SK-N-SH (cell line): Measurements from ENCODE around the gene M6PR. TPM values are rescaled to one million over a fixed set of nuclear protein-coding genes. Genes with fewer than 3 reads are reported as not detected.

Source experiments
- CTCF ChIA-PET: fragments of 300-600, 350-600 bp; formaldehyde crosslinking; extraction: SDS; loops from one replicate; lab custom pipeline; 2021; lab: Yijun Ruan, JAX
- POLR2A ChIA-PET: fragments of 350-600 bp; sonication (Branson Sonifier 250); formaldehyde crosslinking; extraction: SDS; loops from one replicate; lab custom pipeline; 2020; ENCODE audit warnings: antibody characterized with exemption, inconsistent platforms; lab: Yijun Ruan, JAX
- DNase-seq: peaks from one replicate; pipeline ENCODE4 v3.0.0; 2012
- H2AFZ ChIP-seq: fragments of 200-600 bp; sonication (generic); 2 replicates; pipeline ENCODE4 v1.8.1; 2016; ENCODE audit warnings: antibody characterized with exemption, mild to moderate bottlenecking, low read depth
- H3F3A ChIP-seq: fragments of 200-600 bp; sonication (generic); replicated peaks from 2 replicates; pipeline ENCODE3; 2016; ENCODE audit warnings: antibody characterized with exemption, mild to moderate bottlenecking; ENCODE audit not compliant: insufficient read depth
- H3K27ac ChIP-seq, 2 experiments: fragments of 200-500 bp in 1 of 2; fragments of 200-600 bp in 1 of 2; sonication (Bioruptor generic) in 1 of 2; sonication (generic), shearing (Covaris generic) in 1 of 2; 2 replicates each; pipeline versions ENCODE4 v1.5.1 to v1.6.1; 2014 to 2016; ENCODE audit warnings: low read depth in 2 of 2, inconsistent platforms in 1 of 2, low read length in 1 of 2, mild to moderate bottlenecking in 1 of 2, mixed read lengths in 1 of 2
- H3K27me3 ChIP-seq: fragments of 200-600 bp; sonication (generic), shearing (Covaris generic); 2 replicates; pipeline ENCODE4 v1.6.1; 2016; ENCODE audit warnings: mixed run types; ENCODE audit not compliant: insufficient read depth
- H3K36me3 ChIP-seq, 2 experiments: fragments of 200-500 bp in 1 of 2; fragments of 200-600 bp in 1 of 2; sonication (Bioruptor generic) in 1 of 2; sonication (generic) in 1 of 2; replicated peaks in 1 of 2; 2 replicates each; pipeline versions ENCODE3 to v1.5.1; 2014 to 2016; ENCODE audit warnings: low read length in 1 of 2, mild to moderate bottlenecking in 1 of 2; ENCODE audit not compliant: insufficient read depth in 2 of 2, control insufficient read depth in 1 of 2
- H3K4me1 ChIP-seq, 2 experiments: fragments of 200-500 bp in 1 of 2; fragments of 200-600 bp in 1 of 2; sonication (Bioruptor generic) in 1 of 2; sonication (generic), shearing (Covaris generic) in 1 of 2; 2 replicates each; pipeline versions ENCODE4 v1.5.1 to v1.6.1; 2014 to 2016; ENCODE audit warnings: low read depth in 1 of 2, low read length in 1 of 2, mixed run types in 1 of 2; ENCODE audit not compliant: insufficient read depth in 2 of 2, control insufficient read depth in 1 of 2
- H3K4me2 ChIP-seq: fragments of 200-600 bp; sonication (generic), shearing (Covaris generic); 2 replicates; pipeline ENCODE4 v1.6.1; 2017; ENCODE audit warnings: mixed run types
- H3K4me3 ChIP-seq, 2 experiments: fragments of 200-500 bp in 1 of 2; fragments of 200-600 bp in 1 of 2; sonication (Bioruptor generic) in 1 of 2; sonication (generic), shearing (Covaris generic) in 1 of 2; 2 replicates each; pipeline versions ENCODE4 v1.5.1 to v1.8.1; 2014 to 2016; ENCODE audit warnings: low read depth in 2 of 2, inconsistent platforms in 1 of 2, low read length in 1 of 2, mild to moderate bottlenecking in 1 of 2, mixed read lengths in 1 of 2, moderate library complexity in 1 of 2
- H3K79me2 ChIP-seq: fragments of 200-600 bp; sonication (generic); 2 replicates; pipeline ENCODE4 v1.8.1; 2017; ENCODE audit warnings: mild to moderate bottlenecking; ENCODE audit not compliant: insufficient read depth
- H3K9ac ChIP-seq: fragments of 200-600 bp; sonication (generic); 2 replicates; pipeline ENCODE4 v1.6.1; 2017; ENCODE audit warnings: mixed run types
- H3K9me2 ChIP-seq: fragments of 200-600 bp; sonication (generic); 2 replicates; pipeline ENCODE4 v1.6.1; 2017; ENCODE audit warnings: mixed run types
- H3K9me3 ChIP-seq: fragments of 200-600 bp; sonication (generic); 2 replicates; pipeline ENCODE4 v1.6.1; 2017; ENCODE audit warnings: mixed run types, mild to moderate bottlenecking, moderate library complexity
- H4K20me1 ChIP-seq: fragments of 200-600 bp; sonication (generic); 2 replicates; pipeline ENCODE4 v1.6.1; 2017; ENCODE audit warnings: mild to moderate bottlenecking, mixed run types; ENCODE audit not compliant: insufficient read depth
- CHD2 ChIP-seq: fragments of 150-350 bp; IDR thresholded peaks from 2 replicates; pipeline ENCODE4 v1.6.1; 2018; ENCODE audit warnings: low read length; ENCODE audit not compliant: partially characterized antibody
- FOSL2 ChIP-seq: IDR thresholded peaks from 2 replicates; pipeline ENCODE4 v1.4.0; 2012; ENCODE audit warnings: low read depth, mild to moderate bottlenecking, moderate library complexity, borderline replicate concordance
- FOXJ3 ChIP-seq: sonication (generic); formaldehyde crosslinking; IDR thresholded peaks from 2 replicates; pipeline ENCODE4 v1.5.1; 2020; ENCODE audit warnings: mild to moderate bottlenecking, missing genetic modification reagents
- FOXM1 ChIP-seq: IDR thresholded peaks from 2 replicates; pipeline ENCODE4 v1.4.0; 2012; ENCODE audit warnings: low read depth, mild to moderate bottlenecking
- GABPA ChIP-seq: IDR thresholded peaks from 2 replicates; pipeline ENCODE4 v1.4.0; 2012; ENCODE audit warnings: low read depth, mild to moderate bottlenecking
- MEF2A ChIP-seq: IDR thresholded peaks from 2 replicates; pipeline ENCODE4 v1.4.0; 2012; ENCODE audit warnings: low read depth, borderline replicate concordance
- MXI1 ChIP-seq: IDR thresholded peaks from 2 replicates; pipeline ENCODE4 v1.6.1; 2012; ENCODE audit warnings: mild to moderate bottlenecking, low read depth, low read length, improper control_type of control experiment
- RAD21 ChIP-seq: IDR thresholded peaks from 2 replicates; pipeline ENCODE4 v1.6.1; 2012; ENCODE audit warnings: mild to moderate bottlenecking, low read length
- TAF1 ChIP-seq: IDR thresholded peaks from 2 replicates; pipeline ENCODE4 v1.6.1; 2012; ENCODE audit warnings: low read depth, mild to moderate bottlenecking, low read length, moderate library complexity, borderline replicate concordance
- TCF12 ChIP-seq: IDR thresholded peaks from 2 replicates; pipeline ENCODE4 v1.4.0; 2012
- USF1 ChIP-seq: IDR thresholded peaks from 2 replicates; pipeline ENCODE4 v1.4.0; 2012; ENCODE audit warnings: low read depth, borderline replicate concordance
- YY1 ChIP-seq: IDR thresholded peaks from 2 replicates; pipeline ENCODE4 v1.4.0; 2012; ENCODE audit warnings: low read depth, mild to moderate bottlenecking
- WGBS: methylation state at CpG from one replicate; pipeline ENCODE4 v1.1.6; 2017; ENCODE audit warnings: low lambda C conversion rate; 5-methylcytosine and 5-hydroxymethylcytosine counted together
- polyA plus RNA-seq, 3 experiments: library from polyadenylated mRNA; depleted of rRNA; stranded (reverse); fragments of >200 nt; gene quantifications; 2 replicates each; pipeline ENCODE4 v1.2.3, GENCODE V29; 2012
- TF ChIP-seq, protein P1 (sequence below): IDR thresholded peaks from 2 replicates; pipeline ENCODE4 v1.4.0; 2012; ENCODE audit warnings: low read depth
- TF ChIP-seq, protein P2 (sequence below): fragments of 150-350 bp; IDR thresholded peaks from 2 replicates; pipeline ENCODE4 v1.6.1; 2016; ENCODE audit warnings: mild to moderate bottlenecking, low read depth, low read length

The M6PR gene
- polyA plus RNA-seq, 1 of the 3 experiments (the other 2 are of a cell fraction): 132 TPM

DNA sequence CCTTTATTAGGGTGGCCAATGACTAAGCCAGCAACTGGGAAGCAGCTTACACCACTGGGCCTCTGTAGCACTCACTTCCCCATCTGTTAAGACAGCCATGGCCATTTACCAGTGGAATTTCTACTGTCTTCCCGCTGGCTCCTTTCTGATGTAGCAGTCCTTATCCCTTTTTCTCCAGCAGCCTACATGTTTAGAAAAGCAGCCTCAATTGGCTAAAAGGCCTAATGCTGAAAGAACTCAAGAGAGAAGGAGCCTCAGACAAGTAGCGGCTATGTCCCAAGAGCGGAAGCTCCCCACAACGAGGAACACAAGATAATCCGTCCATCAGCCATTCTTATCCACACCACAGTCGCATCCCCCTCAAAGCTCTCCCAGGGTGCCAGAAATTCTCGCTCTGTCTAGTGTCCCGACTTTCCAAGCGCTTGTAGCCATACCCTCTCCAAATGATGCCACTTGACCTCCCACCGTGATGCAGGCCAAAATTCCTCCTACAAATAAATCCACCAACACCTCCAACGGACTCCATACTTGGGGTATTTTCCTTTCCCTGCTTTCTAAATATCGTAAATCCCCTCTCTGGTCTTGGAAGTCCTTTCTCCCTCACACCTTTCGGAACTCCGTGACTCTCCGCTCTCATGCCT is 624 bp downstream of the M6PR start:
- Histone ChIP-seq H3K4me2 (peak overlapping the region; percentile 93), H3F3A (peaks cover 7% of the 10 kb centered on the region), H3K4me1 (peaks cover 0 to 11% of the 10 kb centered on the region in 2 experiments; a peak in 3 of 4 replicates), H3K9me3 (no peaks in the 10 kb centered on the region), H3K9me2 (no peaks in the 10 kb centered on the region), H3K79me2 (peaks cover 48% of the 10 kb centered on the region), H3K36me3 (peaks cover 25 to 30% of the 10 kb centered on the region in 2 experiments), H4K20me1 (peaks cover 23% of the 10 kb centered on the region; the same call in 1 of the 2 replicates), H3K4me3 (peak overlapping the region; percentile 97 to 99), H2AFZ (peak overlapping the region; percentile 90), H3K9ac (peak overlapping the region; percentile 91), H3K27ac (peak overlapping the region; percentile 96 to 99), H3K27me3 (no peaks in the 10 kb centered on the region)
- POLR2A ChIA-PET: interaction anchor here (0.5 to 1.4 kb wide), 3 partner anchors 34 to 115 kb away, joined by 3 to 19 read pairs (median 4); partner anchors contain the start of gene PHC1
- CTCF ChIA-PET: interaction anchor here (0.8 to 3.5 kb wide), 10 partner anchors 32 to 168 kb away, joined by 3 to 28 read pairs (median 4); partner anchors contain the start of gene PHC1
- under 1% methylated on average over 15 of the region's 15 CpGs for WGBS
- TF ChIP-seq CHD2 (no peak), USF1 (no peak), GABPA (no peak), RAD21 (no peak), YY1 (no peak), TCF12 (no peak), FOSL2 (no peak), MXI1 (no peak), TAF1 (no peak), FOXM1 (no peak)
- TF ChIP-seq, protein P1, sequence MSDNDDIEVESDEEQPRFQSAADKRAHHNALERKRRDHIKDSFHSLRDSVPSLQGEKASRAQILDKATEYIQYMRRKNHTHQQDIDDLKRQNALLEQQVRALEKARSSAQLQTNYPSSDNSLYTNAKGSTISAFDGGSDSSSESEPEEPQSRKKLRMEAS: no peak
- DNase-seq: peak; percentile 23

DNA sequence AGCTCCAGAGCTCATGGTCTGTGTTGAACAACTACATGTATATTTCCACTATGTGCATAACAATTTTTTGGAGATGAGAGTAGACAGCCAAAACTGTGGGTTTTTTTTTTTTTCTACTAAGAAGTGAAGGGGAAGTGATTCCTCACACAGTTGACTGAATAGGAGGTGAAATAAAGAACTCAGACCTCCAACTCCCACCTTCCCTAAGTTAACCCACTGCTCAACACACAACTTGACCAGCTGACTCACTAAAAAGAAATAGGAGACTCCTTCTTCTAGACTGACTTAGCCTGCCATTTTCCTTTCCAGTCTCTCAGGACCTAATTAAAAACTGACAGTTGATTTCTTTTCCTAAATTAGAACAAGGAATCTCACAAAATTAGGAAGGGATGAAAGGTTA is 1.7 kb downstream of the M6PR start:
- TF ChIP-seq MEF2A: no peak
- TF ChIP-seq CHD2: no peak
- TF ChIP-seq FOSL2: no peak
- TF ChIP-seq, protein P2, sequence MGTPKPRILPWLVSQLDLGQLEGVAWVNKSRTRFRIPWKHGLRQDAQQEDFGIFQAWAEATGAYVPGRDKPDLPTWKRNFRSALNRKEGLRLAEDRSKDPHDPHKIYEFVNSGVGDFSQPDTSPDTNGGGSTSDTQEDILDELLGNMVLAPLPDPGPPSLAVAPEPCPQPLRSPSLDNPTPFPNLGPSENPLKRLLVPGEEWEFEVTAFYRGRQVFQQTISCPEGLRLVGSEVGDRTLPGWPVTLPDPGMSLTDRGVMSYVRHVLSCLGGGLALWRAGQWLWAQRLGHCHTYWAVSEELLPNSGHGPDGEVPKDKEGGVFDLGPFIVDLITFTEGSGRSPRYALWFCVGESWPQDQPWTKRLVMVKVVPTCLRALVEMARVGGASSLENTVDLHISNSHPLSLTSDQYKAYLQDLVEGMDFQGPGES: no peak
- TF ChIP-seq FOXJ3 (CRISPR knock-in tag): no peak
- no peak for TF ChIP-seq USF1
- TF ChIP-seq MXI1: no peak
- no peak for TF ChIP-seq FOXM1
- Histone ChIP-seq H3K27ac (no peak overlapping the region), H3K79me2 (peaks cover 48% of the 10 kb centered on the region), H4K20me1 (peaks cover 23% of the 10 kb centered on the region; the same call in 1 of the 2 replicates), H3K4me1 (peaks cover 0 to 11% of the 10 kb centered on the region in 2 experiments; a peak in 3 of 4 replicates), H2AFZ (no peak overlapping the region), H3K36me3 (peaks cover 35 to 38% of the 10 kb centered on the region in 2 experiments), H3K9me2 (no peaks in the 10 kb centered on the region), H3F3A (peaks cover 7% of the 10 kb centered on the region), H3K4me3 (peak overlapping the region; percentile 97 to 99; a peak in 3 of 4 replicates), H3K9me3 (no peaks in the 10 kb centered on the region), H3K27me3 (no peaks in the 10 kb centered on the region), H3K4me2 (peak overlapping the region; percentile 93), H3K9ac (peak overlapping the region; percentile 91; the same call in 1 of the 2 replicates)
- DNase-seq: no peak
- ChIA-PET CTCF (interaction anchor here (1.1 to 1.9 kb wide), 3 partner anchors 57 to 101 kb away, joined by 3 to 6 read pairs (median 5); no protein-coding TSS in a partner anchor), POLR2A (no interaction called here)
